Measurements from ENCODE around the gene SCARF2. TPM values are rescaled to one million over a fixed set of nuclear protein-coding genes. Genes with fewer than 3 reads are reported as not detected.

SCARF2 gene
- total and polyA plus RNA-seq, 2 of the 13 experiments (the other 11 are each of a cell fraction or from before 2014, with no cell fraction given), result 3.3 to 6.2 TPM

- TF ChIP-seq TEAD2 (CRISPR knock-in tag; IDR thresholded peaks at IDR 0.05) (no peak), ZNF34 (CRISPR knock-in tag; IDR thresholded peaks at IDR 0.05; ENCODE audit: borderline replicate concordance) (no peak), PRDM15 (CRISPR knock-in tag; IDR thresholded peaks at IDR 0.05) (no peak), SAP130 (CRISPR knock-in tag; IDR thresholded peaks at IDR 0.05; ENCODE audit: low read depth) (peak; percentile 37; the same call in 1 of the 2 replicates), ZNF776 (CRISPR knock-in tag; IDR thresholded peaks at IDR 0.05) (no peak), CCAR2 (optimal IDR thresholded peaks at IDR 0.05; ENCODE audit: low read depth, low read length) (no peak), ZNF7 (CRISPR knock-in tag; IDR thresholded peaks at IDR 0.05) (no peak), POLR2A (IDR thresholded peaks at IDR 0.05; ENCODE audit: insufficient read depth in 1 of 2, low read depth in 2 of 2, low read length in 2 of 2) (no peak), ZNF33B (CRISPR knock-in tag; IDR thresholded peaks at IDR 0.05) (no peak), NR0B2 (CRISPR knock-in tag; IDR thresholded peaks at IDR 0.05) (no peak), RFX3 (CRISPR knock-in tag; IDR thresholded peaks at IDR 0.05) (no peak), ZKSCAN5 (CRISPR knock-in tag; IDR thresholded peaks at IDR 0.05) (no peak), GATAD2A (CRISPR knock-in tag; IDR thresholded peaks at IDR 0.05) (0 out of 2 replicates have a peak, but pooled peaks have one; percentile 33), ZNF761 (CRISPR knock-in tag; conservative IDR thresholded peaks at IDR 0.05) (no peak), CERS6 (CRISPR knock-in tag; IDR thresholded peaks at IDR 0.05) (no peak), SMAD1 (CRISPR knock-in tag; IDR thresholded peaks at IDR 0.05; ENCODE audit: borderline replicate concordance, low read depth) (no peak), RXRB (CRISPR knock-in tag; IDR thresholded peaks at IDR 0.05; ENCODE audit: borderline replicate concordance) (0 out of 2 replicates have a peak, but pooled peaks have one; percentile 26), SALL2 (CRISPR knock-in tag; IDR thresholded peaks at IDR 0.05) (no peak), TEAD3 (CRISPR knock-in tag; optimal IDR thresholded peaks at IDR 0.05; ENCODE audit: borderline replicate concordance) (peak; percentile 12), ZHX1 (CRISPR knock-in tag; IDR thresholded peaks at IDR 0.05; ENCODE audit: low read depth) (no peak), SOX5 (CRISPR knock-in tag; IDR thresholded peaks at IDR 0.05; ENCODE audit: borderline replicate concordance) (no peak), POLR2G (IDR thresholded peaks at IDR 0.05; ENCODE audit: low read depth, low read length) (no peak)
- TF ChIP-seq, protein P1, sequence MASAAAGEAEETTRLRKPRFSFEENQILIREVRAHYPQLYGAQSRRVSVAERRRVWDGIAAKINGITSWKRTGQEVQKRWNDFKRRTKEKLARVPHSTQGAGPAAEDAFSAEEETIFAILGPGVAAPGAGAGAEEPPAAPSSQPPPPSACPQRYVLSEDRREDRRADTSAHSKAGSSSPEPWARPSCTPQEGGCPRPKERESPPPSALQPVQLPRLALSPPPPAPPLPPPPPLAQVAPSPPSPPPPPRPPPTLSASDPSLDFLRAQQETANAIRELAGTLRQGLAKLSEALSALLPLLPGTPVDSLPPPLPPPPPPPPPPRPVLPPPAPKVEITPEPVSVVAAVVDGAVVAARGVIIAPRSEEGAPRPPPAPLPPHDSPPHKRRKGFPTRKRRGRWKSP (CRISPR knock-in tag; IDR thresholded peaks at IDR 0.05), result no peak
These were observed 18.6 kb upstream of the SCARF2 start (continued) for GRCh38 chr22:20456064-20456721.

All from HepG2 (cell line).